ENCODE measurements around the gene SASH1.

GRCh38 chr6:148417045-148417444, 74.4 kb downstream of the SASH1 start:
- no peak for TF ChIP-seq CTCF (conservative IDR thresholded peaks at IDR 0.05; ENCODE audit: low read depth, low read length)
- TF ChIP-seq EZH2 (IDR thresholded peaks at IDR 0.05; ENCODE audit: borderline replicate concordance, low read depth, low read length, poor library complexity, severe bottlenecking) = no peak

All from A673 (cell line).